WI38 (cell line): Measurements from ENCODE around the gene UNC119B.
A peak's percentile ranks its signal among the peaks of the same experiment; 100 is the strongest.

Source experiments
- H3K4me3 ChIP-seq: 2 replicates; pipeline ENCODE4 v1.5.1; 2011; ENCODE audit warnings: low read depth, mild to moderate bottlenecking, control low read depth, low read length
- TF ChIP-seq, protein P1 (sequence below): IDR thresholded peaks from 2 replicates; pipeline ENCODE4 v1.5.1; 2012; ENCODE audit warnings: low read depth, mild to moderate bottlenecking, control low read depth, low read length

The UNC119B gene

DNA sequence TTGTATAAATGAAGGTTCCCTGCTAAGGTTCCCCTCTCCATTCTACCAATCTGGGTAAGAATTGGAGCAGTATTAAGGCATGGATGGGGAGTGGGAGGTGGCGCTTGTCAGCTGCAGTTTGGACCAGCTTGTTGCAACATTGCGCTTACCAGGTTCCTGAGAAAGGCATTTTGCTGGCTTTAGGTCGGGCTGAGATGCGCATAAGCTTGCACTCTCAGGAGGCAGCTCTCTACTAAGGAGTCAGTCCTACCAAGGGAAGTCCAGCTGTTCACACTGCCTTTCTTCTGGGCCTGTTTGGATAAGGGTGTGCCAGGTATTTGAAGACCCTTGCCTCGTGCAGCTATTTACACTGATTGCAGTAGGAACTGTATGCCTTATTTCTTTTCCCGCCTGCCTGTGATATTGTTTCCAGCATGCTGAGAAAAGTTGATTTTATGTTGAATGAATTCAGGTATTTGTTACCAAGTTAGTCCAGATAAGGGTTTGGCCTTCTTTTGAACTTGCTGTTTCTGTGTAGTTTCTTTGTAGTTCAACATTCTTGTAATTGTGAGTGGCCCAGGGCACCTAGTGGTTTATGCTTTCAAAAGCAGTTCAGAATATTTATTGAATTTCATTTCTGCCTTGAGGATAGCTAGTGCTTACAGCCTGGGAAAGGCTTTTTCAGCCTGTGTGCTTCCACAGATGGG lies 20.7 kb upstream of the UNC119B start:
- H3K4me3 ChIP-seq, result peak overlapping the region; percentile 88
- TF ChIP-seq, protein P1, sequence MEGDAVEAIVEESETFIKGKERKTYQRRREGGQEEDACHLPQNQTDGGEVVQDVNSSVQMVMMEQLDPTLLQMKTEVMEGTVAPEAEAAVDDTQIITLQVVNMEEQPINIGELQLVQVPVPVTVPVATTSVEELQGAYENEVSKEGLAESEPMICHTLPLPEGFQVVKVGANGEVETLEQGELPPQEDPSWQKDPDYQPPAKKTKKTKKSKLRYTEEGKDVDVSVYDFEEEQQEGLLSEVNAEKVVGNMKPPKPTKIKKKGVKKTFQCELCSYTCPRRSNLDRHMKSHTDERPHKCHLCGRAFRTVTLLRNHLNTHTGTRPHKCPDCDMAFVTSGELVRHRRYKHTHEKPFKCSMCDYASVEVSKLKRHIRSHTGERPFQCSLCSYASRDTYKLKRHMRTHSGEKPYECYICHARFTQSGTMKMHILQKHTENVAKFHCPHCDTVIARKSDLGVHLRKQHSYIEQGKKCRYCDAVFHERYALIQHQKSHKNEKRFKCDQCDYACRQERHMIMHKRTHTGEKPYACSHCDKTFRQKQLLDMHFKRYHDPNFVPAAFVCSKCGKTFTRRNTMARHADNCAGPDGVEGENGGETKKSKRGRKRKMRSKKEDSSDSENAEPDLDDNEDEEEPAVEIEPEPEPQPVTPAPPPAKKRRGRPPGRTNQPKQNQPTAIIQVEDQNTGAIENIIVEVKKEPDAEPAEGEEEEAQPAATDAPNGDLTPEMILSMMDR, result no peak

DNA sequence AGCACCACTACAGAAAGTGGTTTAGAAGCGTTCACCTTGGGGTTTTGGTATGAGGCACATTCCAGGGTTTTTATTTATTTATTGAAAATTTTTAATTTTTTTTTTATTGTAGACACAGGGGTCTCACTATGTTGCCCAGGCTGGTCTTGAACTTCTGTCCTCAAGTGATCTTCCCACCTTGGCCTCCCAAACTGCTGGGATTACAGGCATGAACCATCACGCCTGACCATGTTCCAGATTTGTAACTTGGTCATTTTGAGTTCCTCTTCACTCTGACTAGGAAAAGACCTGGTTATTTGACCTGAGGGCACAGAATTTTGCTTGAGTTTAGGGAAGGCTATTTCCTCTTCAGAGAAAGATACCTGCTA lies 20.2 kb upstream of the UNC119B start:
- H3K4me3 ChIP-seq, result no peak overlapping the region

DNA sequence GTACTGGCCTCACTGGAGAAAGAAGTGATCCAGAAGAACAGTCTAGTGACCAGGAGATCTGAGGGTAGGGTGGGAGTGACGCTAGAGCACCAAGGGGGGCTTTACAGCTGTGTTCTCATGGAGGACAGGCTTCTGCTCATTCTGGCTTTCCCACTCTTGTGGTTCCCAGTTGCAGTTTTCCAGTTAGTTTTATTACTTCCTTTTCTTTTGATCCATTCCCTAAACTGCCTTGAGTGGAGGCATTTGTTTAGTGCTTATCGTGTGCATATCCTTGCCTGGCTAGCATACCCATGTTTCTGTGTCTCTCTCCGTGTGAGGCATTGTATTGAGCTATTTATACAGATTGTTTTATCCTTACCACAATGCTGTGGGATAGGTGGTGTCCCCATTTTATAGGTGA lies 19.3 kb upstream of the UNC119B start:
- TF ChIP-seq, protein P1, result no peak
- H3K4me3 ChIP-seq, result no peak overlapping the region

More for the DNA sequence above, 20.2 kb upstream of the UNC119B start:
- TF ChIP-seq, protein P1, result no peak

DNA sequence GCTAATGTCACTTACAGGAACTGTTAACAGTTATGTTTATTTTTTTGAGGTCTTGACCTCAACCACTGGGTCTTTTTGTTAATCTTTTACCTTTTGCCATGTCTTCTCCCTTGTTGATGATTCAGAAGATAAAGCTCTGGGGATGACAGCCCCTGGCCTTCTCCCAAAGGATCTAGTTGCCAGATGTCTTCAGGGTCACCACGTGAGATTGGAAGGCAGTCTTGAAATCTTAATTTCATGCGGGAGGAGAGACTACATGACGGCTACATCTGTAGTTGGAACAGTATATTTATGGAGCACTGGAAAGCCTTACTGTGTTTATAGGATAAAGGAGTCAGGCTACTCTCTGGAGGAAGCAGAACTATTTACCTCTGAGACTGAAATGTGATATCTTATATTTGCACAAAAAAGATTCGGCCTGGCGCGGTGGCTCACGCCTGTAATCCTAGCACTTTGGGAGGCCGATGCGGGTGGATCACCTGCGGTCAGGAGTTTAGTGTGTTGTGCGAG lies 17.7 kb upstream of the UNC119B start:
- TF ChIP-seq, protein P1, result no peak
- H3K4me3 ChIP-seq, result no peak overlapping the region

DNA sequence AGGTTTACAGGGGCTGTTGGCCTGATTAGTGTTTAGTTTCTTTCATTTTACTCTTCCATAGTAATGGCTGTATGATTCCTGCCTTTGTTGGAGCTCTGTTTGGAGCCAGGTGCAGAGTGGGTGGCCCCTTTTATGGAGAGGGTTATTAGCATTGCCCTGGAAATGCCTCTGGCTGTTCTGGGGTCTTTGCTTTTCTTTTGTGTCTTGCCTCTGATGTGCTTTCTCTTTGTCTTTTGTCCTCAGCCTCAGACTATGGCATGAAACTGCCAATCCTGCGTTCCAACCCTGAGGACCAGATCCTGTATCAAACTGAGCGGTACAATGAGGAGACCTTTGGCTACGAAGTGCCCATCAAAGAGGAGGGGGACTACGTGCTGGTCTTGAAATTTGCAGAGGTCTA lies 16.4 kb upstream of the UNC119B start:
- TF ChIP-seq, protein P1, result no peak
- no peak overlapping the region for H3K4me3 ChIP-seq

DNA sequence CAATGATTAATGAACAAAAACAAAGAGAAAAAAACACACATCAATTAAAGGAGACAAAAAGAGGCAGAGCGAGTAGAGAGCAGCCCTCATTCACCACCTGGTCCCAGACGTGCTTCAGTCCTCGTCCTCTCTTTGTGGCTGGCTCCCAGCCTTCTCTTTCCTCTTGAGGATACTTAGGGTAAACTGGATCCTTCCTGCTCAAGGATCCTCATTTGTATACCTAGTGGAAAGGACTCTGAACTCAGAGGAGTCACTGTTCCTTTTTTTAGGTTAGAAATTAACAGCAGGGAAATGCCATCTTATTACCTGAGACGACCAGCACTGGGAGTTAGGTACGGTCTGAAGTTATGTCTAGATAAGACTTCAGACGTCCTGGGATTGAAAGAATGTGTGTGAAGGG lies 13.6 kb upstream of the UNC119B start:
- H3K4me3 ChIP-seq, result no peak overlapping the region

DNA sequence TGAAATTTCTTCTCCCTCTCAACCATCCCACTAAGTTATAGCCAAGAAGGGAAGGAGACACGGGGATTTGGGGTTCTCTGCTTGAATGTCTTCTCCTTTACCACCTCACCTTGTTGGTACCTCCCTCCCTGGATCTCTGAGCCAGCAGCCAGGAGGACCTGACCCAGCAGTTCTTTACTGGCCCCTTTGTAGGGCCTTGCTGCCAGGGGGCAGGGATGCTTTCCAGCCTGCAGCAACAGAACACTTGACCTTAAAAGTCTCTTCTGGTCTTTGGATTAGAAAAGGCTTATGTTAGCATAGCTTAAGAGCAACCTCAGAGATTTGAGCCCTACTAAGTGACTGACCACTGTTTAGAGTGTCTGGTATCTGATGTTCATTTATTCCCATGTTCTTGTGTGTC lies 12.9 kb upstream of the UNC119B start:
- TF ChIP-seq, protein P1, result no peak
- H3K4me3 ChIP-seq, result no peak overlapping the region

More for the DNA sequence above, 13.6 kb upstream of the UNC119B start:
- TF ChIP-seq, protein P1, result no peak
